ENCODE results near the gene PYDC2. TPM values are rescaled to one million over a fixed set of nuclear protein-coding genes. Genes with fewer than 3 reads are reported as not detected.

PYDC2 gene
- total RNA-seq (2021): not detected in 2 replicates
- long read RNA-seq: 0 reads

- no peak within 1 kb of the TSS for H2AFZ ChIP-seq (ENCODE audit: low read length)
- no peak within 1 kb of the TSS for H2BK5ac ChIP-seq (ENCODE audit: insufficient read length, low read length)
- Mint-ChIP-seq H3K27ac (no peak within 1 kb of the TSS), H3K36me3 (ENCODE audit: insufficient read depth in 1 of 3, low read depth in 3 of 3) (peaks cover 0 to 3% (median 0%) of the 10 kb centered on the region in 3 experiments; a peak in 2 of 7 replicates), H3K4me3 (no peak within 1 kb of the TSS), H3K27me3 (ENCODE audit: low read depth) (no peaks in the 10 kb centered on the region), H3K4me1 (no peaks in the 10 kb centered on the region), H3K9me3 (peaks cover 2 to 3% of the 10 kb centered on the region in 2 experiments; a peak in 3 of 5 replicates)
- H3K9ac ChIP-seq (ENCODE audit: extremely low read depth, insufficient read length, low read length): no peak within 1 kb of the TSS
- no peak within 1 kb of the TSS for H3T11ph ChIP-seq (ENCODE audit: low read length)
- no peaks in the 10 kb centered on the region for H3K4me1 ChIP-seq (ENCODE audit: insufficient read depth, low read length)
- H3K18ac ChIP-seq (ENCODE audit: insufficient read length, low read depth, low read length): no peak within 1 kb of the TSS
- DNase-seq: no peak
- no peak within 1 kb of the TSS for H2BK120ac ChIP-seq (ENCODE audit: low read depth, low read length, poor library complexity, severe bottlenecking)
- H3K14ac ChIP-seq (ENCODE audit: insufficient read depth, low read length): no peak within 1 kb of the TSS
- H4K8ac ChIP-seq (replicated peaks; ENCODE audit: insufficient read length, low read depth, low read length): no peak within 1 kb of the TSS
- H2BK15ac ChIP-seq (ENCODE audit: low read depth, low read length): no peak within 1 kb of the TSS
- no peak within 1 kb of the TSS for H3K4ac ChIP-seq (ENCODE audit: low read depth, low read length)
- no peak within 1 kb of the TSS for H2AK5ac ChIP-seq (ENCODE audit: insufficient read length, low read length)
- H4K91ac ChIP-seq (ENCODE audit: insufficient read length, low read depth, low read length): no peak within 1 kb of the TSS
- no peak for TF ChIP-seq CTCF (conservative IDR thresholded peaks at IDR 0.05)
- no peak within 1 kb of the TSS for H3K23ac ChIP-seq (ENCODE audit: insufficient read length, low read depth, low read length)
- H4K5ac ChIP-seq (ENCODE audit: insufficient read length, low read depth, low read length): no peak within 1 kb of the TSS
- no peaks in the 10 kb centered on the region for H3K9me3 ChIP-seq (ENCODE audit: control insufficient read depth, low read depth, low read length)
- H2BK20ac ChIP-seq (ENCODE audit: low read depth, low read length, poor library complexity, severe bottlenecking): no peak within 1 kb of the TSS
- WGBS (ENCODE audit: extremely low coverage, insufficient read length, low lambda C conversion rate): no CpG with 5 or more reads among the region's 3 CpGs
- H3K4me2 ChIP-seq (ENCODE audit: insufficient read depth, insufficient read length, low read length): no peak within 1 kb of the TSS
- no peaks in the 10 kb centered on the region for H3K79me2 ChIP-seq (ENCODE audit: insufficient read depth, low read length)
- no peak within 1 kb of the TSS for H3K27ac ChIP-seq (ENCODE audit: insufficient read length, low read depth, low read length)
- H3K23me2 ChIP-seq (ENCODE audit: insufficient read length, low read depth, low read length, poor library complexity, severe bottlenecking): no peaks in the 10 kb centered on the region
- no peaks in the 10 kb centered on the region for H3K79me1 ChIP-seq (ENCODE audit: insufficient read depth, low read depth, low read length, poor library complexity, severe bottlenecking)
- H2BK12ac ChIP-seq (ENCODE audit: insufficient read length, low read depth, low read length): no peak within 1 kb of the TSS
- no peak within 1 kb of the TSS for H3K56ac ChIP-seq (ENCODE audit: insufficient read length, low read depth, low read length)
- no peaks in the 10 kb centered on the region for H3K27me3 ChIP-seq (ENCODE audit: insufficient read depth, low read length)
- H4K20me1 ChIP-seq (ENCODE audit: control insufficient read depth, insufficient read depth, insufficient read length): no peaks in the 10 kb centered on the region
Measured at GRCh38 chr3:191461113-191461595, at the start of gene PYDC2. Gene PYDC2 (plus strand): TSS chr3:191461163. CDS start chr3:191461163, 0 bp downstream.
